Fibroblast of lung (primary cell): ENCODE data around the gene OR10K2. TPM values are rescaled to one million over a fixed set of nuclear protein-coding genes. Genes with fewer than 3 reads are reported as not detected.

Experiments used
- DNase-seq, 2 donors: peaks; one replicate each; pipeline versions ENCODE4 v3.0.0 to v3.0.0-alpha.2; 2010; ENCODE audit warnings: low read depth in 2 of 2
- H2AFZ ChIP-seq: 2 replicates; pipeline ENCODE4 v1.5.1; 2012; ENCODE audit warnings: low read length, control low read depth, inconsistent platforms
- H3K27ac ChIP-seq: 2 replicates; pipeline ENCODE4 v1.5.1; 2011; ENCODE audit warnings: low read length, control low read depth; ENCODE audit not compliant: insufficient read depth
- H3K27me3 ChIP-seq: 2 replicates; pipeline ENCODE4 v1.5.1; 2011; ENCODE audit warnings: mild to moderate bottlenecking, low read length; ENCODE audit not compliant: control insufficient read depth, insufficient read depth
- H3K36me3 ChIP-seq: 2 replicates; pipeline ENCODE4 v1.5.1; 2011; ENCODE audit warnings: low read length; ENCODE audit not compliant: control insufficient read depth, insufficient read depth
- H3K4me1 ChIP-seq: 2 replicates; pipeline ENCODE4 v1.5.1; 2011; ENCODE audit warnings: low read length; ENCODE audit not compliant: control insufficient read depth, insufficient read depth; ENCODE audit errors: extremely low read depth
- H3K4me2 ChIP-seq: 2 replicates; pipeline ENCODE4 v1.5.1; 2011; ENCODE audit warnings: low read length, control low read depth; ENCODE audit not compliant: insufficient read depth; ENCODE audit errors: extremely low read depth
- H3K4me3 ChIP-seq, 4 experiments: fragments of 200-600 bp in 1 of 4; sonication (generic) in 1 of 4; replicated peaks in 1 of 4; 2 replicates each; pipeline ENCODE4 v1.5.1; 2011 to 2016; ENCODE audit warnings: low read length in 4 of 4, low read depth in 3 of 4, mild to moderate bottlenecking in 3 of 4, control low read depth in 2 of 4, inconsistent platforms in 1 of 4, mixed read lengths in 1 of 4; ENCODE audit not compliant: insufficient read depth in 1 of 4; ENCODE audit errors: control extremely low read depth in 1 of 4
- H3K79me2 ChIP-seq: 2 replicates; pipeline ENCODE4 v1.5.1; 2012; ENCODE audit warnings: mild to moderate bottlenecking, low read length, inconsistent platforms; ENCODE audit not compliant: control insufficient read depth, insufficient read depth
- H3K9ac ChIP-seq: 2 replicates; pipeline ENCODE4 v1.5.1; 2011; ENCODE audit warnings: mild to moderate bottlenecking, low read length, control low read depth; ENCODE audit not compliant: insufficient read depth
- H3K9me3 ChIP-seq: 2 replicates; pipeline ENCODE4 v1.5.1; 2012; ENCODE audit warnings: low read depth, low read length; ENCODE audit not compliant: control insufficient read depth, insufficient read depth
- H4K20me1 ChIP-seq: 2 replicates; pipeline ENCODE4 v1.5.1; 2011; ENCODE audit warnings: low read length; ENCODE audit not compliant: control insufficient read depth, insufficient read depth; ENCODE audit errors: extremely low read depth
- CTCF ChIP-seq, 2 donors: IDR thresholded peaks in 1 of 2; conservative IDR thresholded peaks in 1 of 2; 1 replicate in 1 of 2; 2 replicates in 1 of 2; pipeline ENCODE4 v1.5.1; 2011 to 2012; ENCODE audit warnings: low read length in 2 of 2, control low read depth in 1 of 2, inconsistent platforms in 1 of 2, low read depth in 1 of 2, mild to moderate bottlenecking in 1 of 2
- EZH2 ChIP-seq: IDR thresholded peaks from 2 replicates; pipeline ENCODE4 v1.5.1; 2012; ENCODE audit warnings: low read length, control low read depth, mild to moderate bottlenecking; ENCODE audit errors: missing control alignments
- polyA plus RNA-seq, 2 donors: library from polyadenylated mRNA; depleted of rRNA in 1 of 2; stranded (reverse) in 1 of 2; unstranded in 1 of 2; fragments of >200 nt; gene quantifications; 2 replicates each; pipeline ENCODE4 v1.2.1, GENCODE V29; 2011 to 2012; ENCODE audit warnings: missing spikeins in 1 of 2
- total RNA-seq: library from RNA; depleted of rRNA; stranded (reverse); fragments of >200 nt; gene quantifications from 2 replicates; pipeline ENCODE4 v1.2.1, GENCODE V29; 2014

Gene OR10K2
- total and polyA plus RNA-seq, 2 donors (not counting 1 experiment from before 2014, with no cell fraction given), result not detected

DNA sequence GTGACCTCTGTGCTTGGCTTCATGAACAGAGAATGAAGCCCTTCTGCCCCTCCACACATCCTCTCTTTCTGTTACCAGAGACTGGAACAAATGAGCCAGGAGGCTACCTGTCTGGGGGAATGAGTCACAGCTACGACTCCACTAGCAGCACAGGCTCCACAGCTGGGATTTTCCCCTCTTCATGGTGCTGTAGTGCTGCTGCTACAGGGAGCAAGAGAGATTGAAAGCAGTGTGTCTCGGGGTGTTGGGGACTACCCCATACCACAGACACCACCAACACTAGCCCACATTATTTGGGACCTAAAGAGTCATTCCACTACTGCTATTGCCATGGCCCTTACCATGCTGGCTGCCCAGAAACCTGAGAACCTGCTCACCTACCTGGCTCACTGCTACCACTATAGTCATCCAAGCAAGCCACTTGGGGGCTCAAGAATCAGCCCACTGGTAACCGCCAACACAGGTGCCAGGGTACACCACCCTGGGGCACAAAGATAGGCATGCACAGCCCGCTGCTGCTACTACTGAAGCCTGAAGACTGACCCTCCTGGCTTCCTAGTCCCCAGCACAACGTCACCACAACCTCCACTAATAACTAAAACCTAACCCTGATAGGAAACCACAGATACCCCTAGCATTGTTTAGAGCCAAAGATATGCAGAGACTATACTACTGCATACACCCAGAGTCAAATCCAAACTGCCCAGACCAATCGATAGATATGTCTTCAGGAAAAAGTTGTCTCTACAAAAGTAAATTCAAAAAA lies 54.7 kb downstream of the OR10K2 start:
- DNase-seq, result no peak
- Histone ChIP-seq H3K9me3 (no peaks in the 10 kb centered on the region), H2AFZ (no peak overlapping the region), H3K4me2 (no peak overlapping the region), H3K4me1 (no peaks in the 10 kb centered on the region), H3K79me2 (no peaks in the 10 kb centered on the region), H3K4me3 (no peak overlapping the region), H4K20me1 (no peaks in the 10 kb centered on the region), H3K9ac (no peak overlapping the region), H3K27me3 (no peaks in the 10 kb centered on the region), H3K36me3 (no peaks in the 10 kb centered on the region), H3K27ac (no peak overlapping the region)
- no peak for TF ChIP-seq EZH2
- no peak for TF ChIP-seq CTCF (conservative IDR thresholded peaks at IDR 0.05 in 1 of 2, IDR thresholded peaks at IDR 0.05 in 1 of 2; ENCODE audit: low read depth in 1 of 2, low read length in 2 of 2)

Other genes starting within 250 kb of the OR10K2 start
- 0.51 and 0.66 TPM in 2 replicates for gene CD1D, start 245.3 kb downstream of the OR10K2 start, total RNA-seq
- not detected in 2 replicates for gene CD1D, start 245.3 kb downstream of the OR10K2 start, polyA plus RNA-seq
- not detected in 2 replicates for gene CD1A, start 171.8 kb downstream of the OR10K2 start, total RNA-seq
- gene CD1A, start 171.8 kb downstream of the OR10K2 start, polyA plus RNA-seq, result not detected in 2 replicates
- gene CD1C, start 136.3 kb downstream of the OR10K2 start, total RNA-seq, result not detected in 2 replicates
- not detected in 2 replicates for gene CD1C, start 136.3 kb downstream of the OR10K2 start, polyA plus RNA-seq
- gene CD1B, start 94.7 kb downstream of the OR10K2 start, total RNA-seq, result not detected in 2 replicates
- gene CD1B, start 94.7 kb downstream of the OR10K2 start, polyA plus RNA-seq, result not detected in 2 replicates
- not detected in 2 replicates for gene CD1E, start 72.3 kb downstream of the OR10K2 start, total RNA-seq
- gene CD1E, start 72.3 kb downstream of the OR10K2 start, polyA plus RNA-seq, result not detected in 2 replicates
- not detected in 2 replicates for gene OR10T2, start 26.8 kb downstream of the OR10K2 start, total RNA-seq
- not detected in 2 replicates for gene OR10T2, start 26.8 kb downstream of the OR10K2 start, polyA plus RNA-seq
- gene OR10K1, start 35.6 kb upstream of the OR10K2 start, total RNA-seq, result not detected in 2 replicates
- not detected in 2 replicates for gene OR10K1, start 35.6 kb upstream of the OR10K2 start, polyA plus RNA-seq
- not detected in 2 replicates for gene OR10R2, start 46.0 kb upstream of the OR10K2 start, total RNA-seq
- not detected in 2 replicates for gene OR10R2, start 46.0 kb upstream of the OR10K2 start, polyA plus RNA-seq
- gene OR6Y1, start 128.2 kb upstream of the OR10K2 start, total RNA-seq, result not detected in 2 replicates
- gene OR6Y1, start 128.2 kb upstream of the OR10K2 start, polyA plus RNA-seq, result not detected in 2 replicates
- not detected in 2 replicates for gene OR6P1, start 144.3 kb upstream of the OR10K2 start, total RNA-seq
- gene OR6P1, start 144.3 kb upstream of the OR10K2 start, polyA plus RNA-seq, result not detected in 2 replicates
- gene OR10X1, start 153.7 kb upstream of the OR10K2 start, total RNA-seq, result not detected in 2 replicates
- gene OR10X1, start 153.7 kb upstream of the OR10K2 start, polyA plus RNA-seq, result not detected in 2 replicates
- under 0.01 TPM in 1 of 2 replicates, not detected in the other for gene OR10Z1, start 179.0 kb upstream of the OR10K2 start, total RNA-seq
- gene OR10Z1, start 179.0 kb upstream of the OR10K2 start, polyA plus RNA-seq, result not detected in 2 replicates